Endothelial cell of umbilical vein (primary cell): Measurements from ENCODE around the gene NR3C1. TPM values are rescaled to one million over a fixed set of nuclear protein-coding genes. Genes with fewer than 3 reads are reported as not detected.

Experiments used
- BruUV-seq: library from RNA; stranded (reverse); fragments of 400-500 nt; replicated peaks from 2 replicates; lab custom pipeline; 2021; lab: Mats Ljungman, UMichigan
- CTCF ChIA-PET: fragments of 300-600, 350-600 bp; sonication (Branson Sonifier 250); formaldehyde crosslinking; loops from one replicate; lab custom pipeline; 2021; ENCODE audit warnings: antibody characterized with exemption, inconsistent platforms; lab: Charles Lee
- POLR2A ChIA-PET: fragments of 300-600, 350-600 bp; sonication (Branson Sonifier 250); formaldehyde crosslinking; loops from one replicate; lab custom pipeline; 2021; ENCODE audit warnings: antibody characterized with exemption, inconsistent platforms; lab: Charles Lee
- DNase-seq: peaks from one replicate; pipeline ENCODE4 v3.0.0-alpha.2; 2011; ENCODE audit warnings: low read depth, low spot score
- FAIRE-seq: peaks from 2 replicates; lab custom pipeline; 2011; peaks lifted over from hg19 to GRCh38; lab: Jason Lieb, UNC
- H2AFZ ChIP-seq: 2 replicates; pipeline ENCODE4 v1.6.0; 2012; ENCODE audit warnings: low read depth, low read length, control low read depth, inconsistent platforms
- H3K27ac ChIP-seq: 2 replicates; pipeline ENCODE4 v1.5.1; 2011; ENCODE audit warnings: low read depth, mild to moderate bottlenecking, control low read depth, low read length, moderate library complexity; ENCODE audit not compliant: insufficient read depth
- H3K27me3 ChIP-seq, 2 experiments: 2 replicates each; pipeline versions ENCODE4 v1.6.0 to v1.6.1; 2011; ENCODE audit warnings: low read length in 2 of 2, mixed read lengths in 1 of 2; ENCODE audit not compliant: control insufficient read depth in 2 of 2, insufficient read depth in 2 of 2
- H3K36me3 ChIP-seq, 2 experiments: 2 replicates in 1 of 2; 3 replicates in 1 of 2; pipeline ENCODE4 v1.5.1; 2011; ENCODE audit warnings: low read length in 2 of 2, mild to moderate bottlenecking in 1 of 2, moderate library complexity in 1 of 2; ENCODE audit not compliant: control insufficient read depth in 2 of 2, insufficient read depth in 2 of 2; ENCODE audit errors: extremely low read depth in 1 of 2
- H3K4me1 ChIP-seq: 3 replicates; pipeline ENCODE4 v1.5.1; 2011; ENCODE audit warnings: mild to moderate bottlenecking, low read length; ENCODE audit not compliant: control insufficient read depth, insufficient read depth; ENCODE audit errors: extremely low read depth
- H3K4me2 ChIP-seq: 2 replicates; pipeline ENCODE4 v1.6.1; 2011; ENCODE audit warnings: low read length, control low read depth, mixed read lengths; ENCODE audit not compliant: insufficient read depth
- H3K4me3 ChIP-seq, 3 experiments: fragments of 200-600 bp in 1 of 3; sonication (generic), shearing (Covaris generic) in 1 of 3; replicated peaks in 1 of 3; 2 replicates each; pipeline ENCODE4 v1.5.1; 2011 to 2016; ENCODE audit warnings: control low read depth in 3 of 3, low read length in 3 of 3, mild to moderate bottlenecking in 2 of 3, inconsistent platforms in 1 of 3, low read depth in 1 of 3, moderate library complexity in 1 of 3; ENCODE audit not compliant: insufficient read depth in 1 of 3
- H3K79me2 ChIP-seq: 2 replicates; pipeline ENCODE4 v1.6.0; 2012; ENCODE audit warnings: low read length, inconsistent platforms; ENCODE audit not compliant: control insufficient read depth, insufficient read depth
- H3K9ac ChIP-seq: replicated peaks from 2 replicates; pipeline ENCODE3; 2011; ENCODE audit warnings: low read length, control low read depth; ENCODE audit not compliant: insufficient read depth; ENCODE audit errors: extremely low read depth
- H3K9me1 ChIP-seq: replicated peaks from 3 replicates; pipeline ENCODE4 v1.6.0; 2011; ENCODE audit warnings: mild to moderate bottlenecking, low read length; ENCODE audit not compliant: control insufficient read depth, insufficient read depth; ENCODE audit errors: extremely low read depth
- H3K9me3 ChIP-seq: replicated peaks from 2 replicates; pipeline ENCODE4 v1.5.1; 2012; ENCODE audit warnings: low read length, inconsistent platforms; ENCODE audit not compliant: control insufficient read depth, insufficient read depth
- H4K20me1 ChIP-seq: replicated peaks from 2 replicates; pipeline ENCODE3; 2011; ENCODE audit warnings: mild to moderate bottlenecking, low read length; ENCODE audit not compliant: control insufficient read depth, insufficient read depth; ENCODE audit errors: extremely low read depth
- EZH2 ChIP-seq: IDR thresholded peaks from 2 replicates; pipeline ENCODE4 v1.6.1; 2012; ENCODE audit warnings: borderline replicate concordance, low read depth, mild to moderate bottlenecking, moderate library complexity, low read length, inconsistent platforms; ENCODE audit not compliant: severe bottlenecking
- FOS ChIP-seq: IDR thresholded peaks from 2 replicates; pipeline ENCODE4 v1.6.1; 2011; ENCODE audit warnings: mild to moderate bottlenecking, low read length, moderate library complexity, borderline replicate concordance; ENCODE audit not compliant: insufficient read depth
- GATA2 ChIP-seq: IDR thresholded peaks from 2 replicates; pipeline ENCODE4 v1.7.0; 2011; ENCODE audit warnings: low read depth, mild to moderate bottlenecking, moderate library complexity, mixed read lengths, low read length; ENCODE audit not compliant: insufficient read length, insufficient read depth
- JUN ChIP-seq: IDR thresholded peaks from 2 replicates; pipeline ENCODE4 v1.6.1; 2011; ENCODE audit warnings: borderline replicate concordance, low read depth; ENCODE audit not compliant: insufficient read length, insufficient read depth
- MYC ChIP-seq: IDR thresholded peaks from one replicate; pipeline ENCODE4 v1.6.1; 2011; ENCODE audit warnings: mild to moderate bottlenecking, low read depth, low read length
- POLR2A ChIP-seq: IDR thresholded peaks from 2 replicates; pipeline ENCODE4 v1.6.1; 2012; ENCODE audit warnings: low read depth, mild to moderate bottlenecking, control low read depth, low read length
- POLR2AphosphoS5 ChIP-seq: IDR thresholded peaks from 2 replicates; pipeline ENCODE4 v1.6.1; 2012; ENCODE audit warnings: low read depth, mild to moderate bottlenecking, control low read depth, low read length, moderate library complexity; ENCODE audit not compliant: insufficient read depth
- dilution Hi-C: fragments of 300-500 bp; cut with MboI; formaldehyde crosslinking; loops from one replicate; pipeline ENCODE4 v1.15.0; 2019; ENCODE audit warnings: low sequenced_read_pairs; ENCODE audit not compliant: extremely low pct_ligation_motif_present
- intact Hi-C: fragments of 100-400 bp; cut with micrococcal nuclease; formaldehyde crosslinking; loops from one replicate; pipeline ENCODE4 v1.10.0; 2022
- polyA plus RNA-seq, 4 experiments: library from polyadenylated mRNA; depleted of rRNA in 3 of 4; stranded (reverse) in 3 of 4; unstranded in 1 of 4; fragments of >200 nt; gene quantifications; 2 replicates each; pipeline versions ENCODE4 v1.2.1 to v1.2.3, GENCODE V29; 2011 to 2012; ENCODE audit warnings: missing spikeins in 1 of 4
- total RNA-seq: library from RNA; stranded (reverse); gene quantifications from 2 replicates; pipeline ENCODE4 v1.2.3, GENCODE V29; 2021
- TF ChIP-seq, protein P1 (sequence below), 2 donors: IDR thresholded peaks; 1 replicate in 1 of 2; 2 replicates in 1 of 2; pipeline ENCODE4 v1.5.1; 2011; ENCODE audit warnings: low read length in 2 of 2, mild to moderate bottlenecking in 2 of 2, moderate library complexity in 2 of 2, control low read depth in 1 of 2, inconsistent platforms in 1 of 2, low read depth in 1 of 2; ENCODE audit not compliant: insufficient read depth in 1 of 2; ENCODE audit errors: extremely low read depth in 1 of 2
- TF ChIP-seq, protein P2 (sequence below): IDR thresholded peaks from 2 replicates; pipeline ENCODE4 v1.6.1; 2011; ENCODE audit not compliant: insufficient read depth, insufficient read length

NR3C1 gene
- total and polyA plus RNA-seq, 2 donors (not counting 3 experiments of a cell fraction or from before 2014, with no cell fraction given), result 4.1 to 17.0 TPM

DNA sequence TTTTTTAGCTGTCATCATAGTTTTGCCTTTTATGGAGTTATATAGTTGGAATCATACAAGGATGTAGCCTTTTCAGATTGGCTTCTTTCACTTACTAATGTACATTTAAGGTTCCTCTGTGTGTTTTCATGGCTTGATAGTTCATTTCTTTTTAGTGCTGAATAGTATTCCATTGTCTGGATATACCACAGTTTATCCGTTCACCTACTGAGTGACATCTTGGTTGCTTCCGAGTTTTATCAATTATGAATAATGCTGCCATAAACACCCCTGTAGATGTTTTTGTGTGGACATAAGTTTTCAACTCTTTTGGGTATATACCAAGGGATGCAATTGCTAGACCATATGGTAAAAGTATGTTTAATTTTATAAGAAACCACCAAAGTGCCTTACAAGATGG lies 136.3 kb downstream of the NR3C1 start:
- Histone ChIP-seq H3K36me3 (no peaks in the 10 kb centered on the region), H3K27me3 (no peaks in the 10 kb centered on the region), H4K20me1 (no peaks in the 10 kb centered on the region), H3K4me3 (no peak overlapping the region), H2AFZ (no peak overlapping the region), H3K4me2 (no peak overlapping the region), H3K9me1 (no peaks in the 10 kb centered on the region), H3K27ac (no peak overlapping the region), H3K9ac (no peak overlapping the region), H3K79me2 (no peaks in the 10 kb centered on the region), H3K9me3 (no peaks in the 10 kb centered on the region), H3K4me1 (no peaks in the 10 kb centered on the region)
- dilution Hi-C loops (no loop called here), intact Hi-C loops (loop anchor here (5.0 kb wide), 1 partner anchor 45 kb away; no protein-coding TSS in a partner anchor)
- no TSS peak for BruUV-seq
- ChIA-PET POLR2A (no interaction called here), CTCF (no interaction called here)
- DNase-seq (no peak), FAIRE-seq (no peak)
- TF ChIP-seq GATA2 (no peak), MYC (no peak), POLR2AphosphoS5 (no peak), FOS (no peak), EZH2 (no peak), JUN (no peak), POLR2A (no peak)
- TF ChIP-seq, protein P1, sequence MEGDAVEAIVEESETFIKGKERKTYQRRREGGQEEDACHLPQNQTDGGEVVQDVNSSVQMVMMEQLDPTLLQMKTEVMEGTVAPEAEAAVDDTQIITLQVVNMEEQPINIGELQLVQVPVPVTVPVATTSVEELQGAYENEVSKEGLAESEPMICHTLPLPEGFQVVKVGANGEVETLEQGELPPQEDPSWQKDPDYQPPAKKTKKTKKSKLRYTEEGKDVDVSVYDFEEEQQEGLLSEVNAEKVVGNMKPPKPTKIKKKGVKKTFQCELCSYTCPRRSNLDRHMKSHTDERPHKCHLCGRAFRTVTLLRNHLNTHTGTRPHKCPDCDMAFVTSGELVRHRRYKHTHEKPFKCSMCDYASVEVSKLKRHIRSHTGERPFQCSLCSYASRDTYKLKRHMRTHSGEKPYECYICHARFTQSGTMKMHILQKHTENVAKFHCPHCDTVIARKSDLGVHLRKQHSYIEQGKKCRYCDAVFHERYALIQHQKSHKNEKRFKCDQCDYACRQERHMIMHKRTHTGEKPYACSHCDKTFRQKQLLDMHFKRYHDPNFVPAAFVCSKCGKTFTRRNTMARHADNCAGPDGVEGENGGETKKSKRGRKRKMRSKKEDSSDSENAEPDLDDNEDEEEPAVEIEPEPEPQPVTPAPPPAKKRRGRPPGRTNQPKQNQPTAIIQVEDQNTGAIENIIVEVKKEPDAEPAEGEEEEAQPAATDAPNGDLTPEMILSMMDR (IDR thresholded peaks at IDR 0.05; ENCODE audit: extremely low read depth in 1 of 2, insufficient read depth in 1 of 2, low read depth in 1 of 2, low read length in 2 of 2), result no peak
- TF ChIP-seq, protein P2, sequence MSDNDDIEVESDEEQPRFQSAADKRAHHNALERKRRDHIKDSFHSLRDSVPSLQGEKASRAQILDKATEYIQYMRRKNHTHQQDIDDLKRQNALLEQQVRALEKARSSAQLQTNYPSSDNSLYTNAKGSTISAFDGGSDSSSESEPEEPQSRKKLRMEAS, result no peak
